Inflammatory macrophage treated with lipopolysaccharide for 1 hour (primary cell): ENCODE measurements around the gene RPL22L1.
"Not testable (repeated sequence)": the region's sequence is repeated elsewhere in the genome, so short reads cannot be mapped to it uniquely, and the experiment has no call there.

Experiments
- DNase-seq, 2 donors: peaks; one replicate each; pipeline ENCODE4 v3.0.0-alpha.2; 2020 to 2022

The RPL22L1 gene

GRCh38 chr3:170869645-170870593, at the start of gene RPL22L1:
Gene RPL22L1 (minus strand): TSS chr3:170870195. CDS start chr3:170870167, 28 bp downstream.
- peak; percentile 94 to 97 for DNase-seq

GRCh38 chr3:170918715-170919114, 48.7 kb upstream of the RPL22L1 start:
- DNase-seq, result no peak

- no peak for DNase-seq
These were observed 44.7 kb upstream of the RPL22L1 start for GRCh38 chr3:170914690-170915089.

- DNase-seq, result no peak
These were observed 44.2 kb upstream of the RPL22L1 start for GRCh38 chr3:170914212-170914611.

- DNase-seq, result no peak
These were observed 41.1 kb upstream of the RPL22L1 start for GRCh38 chr3:170911051-170911450.

GRCh38 chr3:170910542-170910941, 40.5 kb upstream of the RPL22L1 start:
- no peak for DNase-seq

GRCh38 chr3:170909129-170909903, 39.3 kb upstream of the RPL22L1 start:
- no peak for DNase-seq

- DNase-seq, result peak; percentile 88 to 93
These were observed 38.5 kb upstream of the RPL22L1 start, which contains the start of gene EIF5A2 for GRCh38 chr3:170908235-170909116. Gene EIF5A2 (minus strand): TSS chr3:170908637. CDS start chr3:170907806, 831 bp downstream.

GRCh38 chr3:170907637-170908234, 37.7 kb upstream of the RPL22L1 start:
- no peak for DNase-seq

GRCh38 chr3:170905862-170906261, 35.9 kb upstream of the RPL22L1 start:
- no peak for DNase-seq

GRCh38 chr3:170903123-170903522, 33.1 kb upstream of the RPL22L1 start:
- DNase-seq, result no peak

GRCh38 chr3:170899455-170899854, 29.5 kb upstream of the RPL22L1 start:
- DNase-seq, result no peak

GRCh38 chr3:170897978-170898377, 28.0 kb upstream of the RPL22L1 start:
- no peak for DNase-seq

GRCh38 chr3:170897199-170897598, 27.2 kb upstream of the RPL22L1 start:
- DNase-seq, result not testable (repeated sequence)

GRCh38 chr3:170896781-170897180, 26.8 kb upstream of the RPL22L1 start:
- DNase-seq, result no peak

- not testable (repeated sequence) for DNase-seq
These were observed 26.3 kb upstream of the RPL22L1 start for GRCh38 chr3:170896333-170896732.

- DNase-seq, result no peak
These were observed 23.9 kb upstream of the RPL22L1 start for GRCh38 chr3:170893895-170894294.

- no peak for DNase-seq
These were observed 19.6 kb upstream of the RPL22L1 start for GRCh38 chr3:170889630-170890029.

GRCh38 chr3:170889132-170889531, 19.1 kb upstream of the RPL22L1 start:
- no peak for DNase-seq

GRCh38 chr3:170884109-170884930, 14.3 kb upstream of the RPL22L1 start:
- not testable (repeated sequence) for DNase-seq

- DNase-seq, result not testable (repeated sequence)
These were observed 8.7 kb upstream of the RPL22L1 start for GRCh38 chr3:170878688-170879087.
